HL-60/S4 treated with phorbol 12-myristate 13-acetate at 8.2 ng/mL for 4 days and 3 days (cell line): ENCODE data around the gene BBIP1.
"Not testable (repeated sequence)": the region's sequence is repeated elsewhere in the genome, so short reads cannot be mapped to it uniquely, and the experiment has no call there.

Experiments used
- in situ Hi-C: fragments of 300-500 bp; cut with MboI; formaldehyde crosslinking; loops from 2 replicates; pipeline ENCODE4 v1.15.0; 2022; ENCODE audit warnings: low sequenced_read_pairs

Gene BBIP1

GRCh38 chr10:110923856-110924493 lies 5.0 kb upstream of the BBIP1 start:
- in situ Hi-C loops, result no loop called here

GRCh38 chr10:110919971-110920881 lies 1.2 kb upstream of the BBIP1 start:
- in situ Hi-C loops, result no loop called here

DNA sequence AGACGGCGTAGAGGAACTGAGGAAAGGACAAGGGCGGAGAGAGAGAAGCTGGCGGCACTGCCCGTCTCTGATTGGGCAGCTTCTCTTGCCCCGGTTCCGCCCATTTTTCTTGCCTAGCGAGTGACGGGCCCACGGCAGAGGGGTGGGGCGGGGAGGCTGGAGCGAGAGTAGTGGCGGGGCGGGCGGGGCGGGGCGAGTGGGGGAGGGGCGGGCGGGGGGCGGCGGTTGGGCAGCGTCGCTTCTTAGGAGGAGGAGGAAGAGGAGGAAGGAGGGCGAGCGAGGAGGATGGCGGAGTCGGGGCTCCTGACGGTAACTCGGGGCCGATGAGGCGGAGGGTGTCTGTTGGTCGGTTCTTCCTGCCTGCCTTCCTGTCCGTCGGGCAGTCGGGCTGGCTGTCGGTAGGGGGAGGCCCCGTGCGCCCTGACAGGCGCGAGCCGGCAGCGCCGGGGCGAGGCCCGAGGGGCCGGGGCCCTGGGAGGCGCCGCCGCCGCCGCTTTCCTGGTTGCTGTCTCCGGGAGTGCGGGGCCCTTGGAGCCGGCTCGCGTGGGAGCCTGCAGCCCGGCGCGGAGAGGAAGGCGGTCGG lies 460 bp upstream of the BBIP1 start, which contains the start of gene SHOC2:
Gene SHOC2 (plus strand): TSS at position 256 of the 583 bp plus-strand sequence. CDS start 44,755 bp downstream, outside the sequence.
- in situ Hi-C loops, result no loop called here

DNA sequence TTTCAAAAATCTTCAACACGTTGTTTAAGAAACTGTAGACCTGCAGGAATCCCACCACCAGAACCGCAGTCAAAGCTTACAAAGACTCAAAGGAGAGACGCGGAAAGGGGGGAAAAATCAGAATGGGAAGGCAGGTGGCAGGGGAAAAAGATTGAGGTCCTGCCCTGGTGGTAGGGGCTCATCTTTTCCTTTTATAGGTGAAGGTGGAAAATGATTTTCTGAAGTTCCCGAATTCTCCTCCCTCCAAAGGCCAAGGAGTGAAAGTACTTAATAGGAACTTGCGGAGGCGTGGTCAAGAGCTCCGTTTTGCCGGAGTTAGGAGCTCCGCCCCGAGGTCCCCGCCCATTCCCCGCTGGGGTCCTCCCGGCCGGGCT lies 724 bp downstream of the BBIP1 start:
- in situ Hi-C loops, result no loop called here

GRCh38 chr10:110916554-110917346 lies 2.2 kb downstream of the BBIP1 start:
- in situ Hi-C loops, result no loop called here

DNA sequence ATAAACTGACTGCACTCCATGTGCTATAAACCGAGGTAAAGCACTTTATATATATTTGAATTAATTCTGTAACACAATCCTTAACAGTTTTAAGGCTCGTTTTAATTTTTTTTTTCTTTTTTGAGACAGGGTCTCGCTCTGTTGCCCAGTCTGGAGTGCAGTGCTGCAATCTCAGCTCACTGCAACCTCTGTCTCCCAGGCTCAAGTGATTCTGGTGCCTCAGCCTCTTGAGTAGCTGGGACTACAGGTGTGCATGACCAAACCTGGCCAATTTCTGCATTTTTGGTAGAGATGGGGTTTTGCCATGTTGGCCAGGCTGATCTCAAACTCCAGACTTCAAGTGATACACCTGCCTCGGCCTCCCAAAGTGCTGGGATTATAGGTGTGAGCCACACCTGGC lies 3.4 kb downstream of the BBIP1 start:
- in situ Hi-C loops, result not testable (repeated sequence)

GRCh38 chr10:110915035-110915434 lies 3.9 kb downstream of the BBIP1 start:
- in situ Hi-C loops, result no loop called here

- in situ Hi-C loops, result no loop called here
Observed at GRCh38 chr10:110914431-110914830, 4.5 kb downstream of the BBIP1 start.

GRCh38 chr10:110912374-110912773 lies 6.6 kb downstream of the BBIP1 start:
- in situ Hi-C loops, result no loop called here

- in situ Hi-C loops, result no loop called here
Observed at GRCh38 chr10:110910138-110910537, 8.8 kb downstream of the BBIP1 start.

DNA sequence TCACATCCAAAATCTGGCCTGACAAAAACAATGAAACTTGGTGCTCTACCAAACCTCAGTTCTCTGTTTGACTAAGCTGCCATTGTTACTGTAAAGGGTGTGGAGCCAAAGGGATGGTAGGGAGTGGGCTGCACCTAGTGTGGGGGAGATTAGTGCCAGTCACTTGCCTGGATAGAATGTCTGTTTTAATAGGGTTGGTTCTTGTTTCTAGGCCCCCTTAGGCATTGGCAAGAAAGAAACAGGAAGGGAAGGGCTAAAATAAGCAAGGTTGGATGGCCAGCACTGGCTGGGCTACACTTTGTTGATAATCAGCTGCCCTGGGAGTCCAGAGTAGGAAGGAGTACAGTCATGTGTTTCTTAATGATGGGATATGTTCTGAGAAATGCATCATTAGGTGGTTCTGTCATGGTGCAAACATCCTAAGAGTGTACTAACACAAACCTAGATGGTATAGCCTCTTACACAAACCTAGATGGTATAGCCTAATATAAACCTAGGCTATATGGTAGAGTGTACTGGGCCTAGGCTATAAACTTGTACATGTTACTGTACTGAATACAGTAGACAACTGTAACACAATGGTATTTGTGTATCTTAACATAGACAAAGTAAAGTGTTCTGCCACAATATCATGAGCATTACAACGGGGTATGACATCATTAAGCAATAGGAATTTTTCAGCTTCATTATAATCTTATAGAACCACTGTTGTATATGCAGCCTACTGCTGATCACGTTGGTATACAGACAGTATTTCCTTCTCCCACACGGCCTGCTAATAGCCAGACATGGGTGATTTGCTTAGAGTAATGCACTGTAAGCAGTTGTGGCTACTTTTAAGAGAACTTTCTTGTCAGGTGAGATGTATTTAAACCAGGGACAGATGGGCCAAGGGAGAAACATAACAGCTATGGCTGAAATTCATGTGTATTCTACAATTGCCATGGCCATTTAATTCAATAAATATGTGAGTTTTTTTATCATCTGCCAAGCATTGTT lies 15.4 kb downstream of the BBIP1 start:
- in situ Hi-C loops, result no loop called here

- in situ Hi-C loops, result no loop called here
Observed at GRCh38 chr10:110901954-110902819, 16.8 kb downstream of the BBIP1 start.

DNA sequence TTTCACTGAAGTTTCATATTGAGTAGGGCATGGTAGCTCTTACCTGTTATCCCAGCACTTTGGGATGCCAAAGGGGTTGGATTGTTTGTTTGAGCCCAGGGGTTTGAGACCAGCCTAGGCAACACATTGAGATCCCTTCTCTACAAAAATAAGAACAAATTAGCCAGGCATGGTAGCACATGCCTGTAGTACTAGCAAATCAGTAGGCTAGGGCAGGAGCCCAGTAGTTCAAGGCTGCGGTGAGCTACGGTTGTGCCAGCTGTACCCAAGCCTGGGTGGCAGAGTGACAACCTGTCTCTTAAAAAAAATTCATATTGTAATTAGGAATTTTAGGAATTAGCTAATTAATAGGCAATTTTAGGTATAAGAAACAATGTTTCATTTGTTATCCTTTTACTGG lies 18.0 kb downstream of the BBIP1 start:
- in situ Hi-C loops, result no loop called here

GRCh38 chr10:110898391-110898790 lies 20.6 kb downstream of the BBIP1 start:
- in situ Hi-C loops, result loop anchor here (25.0 kb wide), 1 partner anchor 161 kb away; no protein-coding TSS in a partner anchor

GRCh38 chr10:110897184-110897583 lies 21.8 kb downstream of the BBIP1 start:
- in situ Hi-C loops, result loop anchor here (25.0 kb wide), 1 partner anchor 160 kb away; no protein-coding TSS in a partner anchor

GRCh38 chr10:110893559-110894179 lies 25.3 kb downstream of the BBIP1 start:
- in situ Hi-C loops, result loop anchor here (25.0 kb wide), 1 partner anchor 156 kb away; no protein-coding TSS in a partner anchor

- in situ Hi-C loops, result loop anchor here (25.0 kb wide), 1 partner anchor 155 kb away; no protein-coding TSS in a partner anchor
Observed at GRCh38 chr10:110892602-110893288, 26.2 kb downstream of the BBIP1 start.
